PC-9 (cell line): ENCODE measurements around the gene INMT. TPM values are rescaled to one million over a fixed set of nuclear protein-coding genes. Genes with fewer than 3 reads are reported as not detected.
A peak's percentile ranks its signal among the peaks of the same experiment; 100 is the strongest.

Source experiments
- BruUV-seq: library from RNA; stranded (reverse); fragments of 400-500 nt; replicated peaks from 2 replicates; lab custom pipeline; 2021; lab: Mats Ljungman, UMichigan
- CTCF ChIA-PET: fragments of 300-600 bp; sonication (Branson Sonifier 250); formaldehyde crosslinking; loops from one replicate; lab custom pipeline; 2022; ENCODE audit warnings: antibody characterized with exemption; lab: Charles Lee
- POLR2A ChIA-PET: fragments of 300-600 bp; sonication (Branson Sonifier 250); formaldehyde crosslinking; loops from one replicate; lab custom pipeline; 2022; ENCODE audit warnings: antibody characterized with exemption; ENCODE audit not compliant: unreplicated experiment; lab: Charles Lee
- DNase-seq, 2 experiments: peaks; one replicate each; pipeline versions ENCODE4 v3.0.0 to v3.0.0-alpha.2; 2015 to 2022; ENCODE audit warnings: mixed read lengths in 1 of 2
- H2AFZ ChIP-seq: fragments of 200-600 bp; sonication (generic); 2 replicates; pipeline ENCODE4 v1.8.1; 2017; ENCODE audit warnings: antibody characterized with exemption
- H3F3A ChIP-seq: fragments of 200-600 bp; sonication (generic); 2 replicates; pipeline ENCODE4 v1.8.1; 2017; ENCODE audit warnings: antibody characterized with exemption, mild to moderate bottlenecking, low read depth; ENCODE audit not compliant: insufficient read depth
- H3K27ac ChIP-seq: fragments of 200-600 bp; sonication (generic); 2 replicates; pipeline ENCODE4 v1.6.1; 2016; ENCODE audit warnings: mixed run types
- H3K27me3 ChIP-seq: fragments of 200-600 bp; sonication (generic); 2 replicates; pipeline ENCODE4 v1.6.1; 2016; ENCODE audit warnings: low read depth, mixed run types; ENCODE audit not compliant: insufficient read depth
- H3K36me3 ChIP-seq: fragments of 200-600 bp; sonication (generic); 2 replicates; pipeline ENCODE4 v1.6.1; 2016; ENCODE audit warnings: low read depth, mixed run types
- H3K4me1 ChIP-seq: fragments of 200-600 bp; sonication (generic); replicated peaks from 2 replicates; pipeline ENCODE4 v1.6.1; 2016; ENCODE audit warnings: mixed run types; ENCODE audit not compliant: insufficient read depth
- H3K4me2 ChIP-seq: fragments of 200-600 bp; sonication (generic); 2 replicates; pipeline ENCODE4 v1.6.1; 2017; ENCODE audit warnings: mixed run types
- H3K4me3 ChIP-seq: fragments of 200-600 bp; sonication (generic); 2 replicates; pipeline ENCODE4 v1.6.1; 2016; ENCODE audit warnings: mixed run types
- H3K79me2 ChIP-seq: fragments of 200-600 bp; sonication (generic); 2 replicates; pipeline ENCODE4 v1.6.1; 2017; ENCODE audit warnings: low read depth, mixed run types
- H3K9me2 ChIP-seq: fragments of 200-600 bp; sonication (generic); 2 replicates; pipeline ENCODE4 v1.8.1; 2017; ENCODE audit warnings: mild to moderate bottlenecking; ENCODE audit not compliant: insufficient read depth
- H3K9me3 ChIP-seq: fragments of 200-600 bp; sonication (generic); 2 replicates; pipeline ENCODE4 v1.8.1; 2016; ENCODE audit warnings: low read depth; ENCODE audit not compliant: insufficient read depth
- H4K20me1 ChIP-seq: fragments of 200-600 bp; sonication (generic); 2 replicates; pipeline ENCODE4 v1.8.1; 2017; ENCODE audit not compliant: insufficient read depth
- CTCF ChIP-seq: fragments of 200-600 bp; sonication (generic); conservative IDR thresholded peaks from 2 replicates; pipeline ENCODE4 v1.6.1; 2017; ENCODE audit warnings: mixed run types, antibody characterized with exemption, mild to moderate bottlenecking, moderate library complexity
- EZH2 ChIP-seq: fragments of 200-600 bp; sonication (generic); IDR thresholded peaks from 2 replicates; pipeline ENCODE4 v1.8.0; 2017; ENCODE audit warnings: antibody characterized with exemption, low read depth
- intact Hi-C: fragments of 100-400 bp; cut with micrococcal nuclease; formaldehyde crosslinking; loops from one replicate; pipeline ENCODE4 v1.10.0; 2022; ENCODE audit not compliant: unreplicated experiment
- total RNA-seq: library from RNA; stranded (reverse); gene quantifications from 2 replicates; pipeline ENCODE4 v1.2.3, GENCODE V29; 2021

INMT gene
- total RNA-seq, 1 experiment from 2014 or later = not detected

- H3K79me2 ChIP-seq = peaks cover 10% of the 10 kb centered on the region
- H3K9me2 ChIP-seq = no peaks in the 10 kb centered on the region
- no peaks in the 10 kb centered on the region for H4K20me1 ChIP-seq
- no peak within 1 kb of the TSS for H3K27ac ChIP-seq
- no peaks in the 10 kb centered on the region for H3K36me3 ChIP-seq
- no TSS peak for BruUV-seq
- H3K27me3 ChIP-seq = no peaks in the 10 kb centered on the region
- H3K4me2 ChIP-seq = peak within 1 kb of the TSS; percentile 92
- DNase-seq = peak; percentile 65 to 88
- peaks cover 25% of the 10 kb centered on the region for H3K4me1 ChIP-seq
- H3K9me3 ChIP-seq = no peaks in the 10 kb centered on the region
- POLR2A ChIA-PET = no interaction called here
- H3F3A ChIP-seq = peaks cover 10% of the 10 kb centered on the region
- CTCF ChIA-PET = no interaction called here
- H2AFZ ChIP-seq = peak within 1 kb of the TSS; percentile 98
- intact Hi-C loops = no loop called here
- no peak; the same call in 1 of the 2 replicates for TF ChIP-seq CTCF
- no peak for TF ChIP-seq EZH2
- peak within 1 kb of the TSS; percentile 91 for H3K4me3 ChIP-seq
Observed at GRCh38 chr7:30771174-30771879, 19.4 kb downstream of the INMT start, which contains the start of gene MINDY4. Gene MINDY4 (plus strand): TSS chr7:30771417. CDS start chr7:30771494, 77 bp downstream.

DNA sequence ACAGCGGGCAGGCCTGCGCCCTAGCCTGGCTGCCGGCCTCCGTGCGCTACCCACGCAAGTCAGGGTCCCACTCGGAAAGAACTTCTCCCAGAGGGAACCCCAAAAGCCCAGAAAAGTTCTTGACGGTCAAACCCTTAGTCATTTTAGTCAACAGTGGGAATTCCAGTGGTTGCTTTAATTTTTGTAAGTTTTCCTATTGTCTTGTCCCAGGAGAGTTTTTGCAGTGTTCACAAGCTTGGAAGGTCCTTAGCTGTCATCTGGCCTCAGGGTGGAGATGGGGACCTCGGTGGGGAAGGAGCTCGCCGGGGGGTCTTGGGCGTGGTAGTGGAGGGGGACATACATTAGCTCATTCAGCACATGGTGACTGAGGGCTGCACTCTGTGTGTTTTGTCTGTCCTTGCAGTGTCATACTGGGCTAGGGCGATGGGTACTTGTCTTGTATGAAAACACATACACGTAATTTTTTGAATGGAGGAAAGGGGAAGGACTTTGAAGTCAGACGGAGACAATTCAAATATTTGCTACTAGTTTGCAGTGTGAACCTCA is 20.0 kb downstream of the INMT start:
- DNase-seq = peak in 1 of 2 experiments; percentile 15
- H3K9me3 ChIP-seq = no peaks in the 10 kb centered on the region
- peak overlapping the region; percentile 91 for H3K4me3 ChIP-seq
- H3K27ac ChIP-seq = no peak overlapping the region
- H3K4me2 ChIP-seq = peak overlapping the region; percentile 92
- CTCF ChIA-PET = no interaction called here
- H3K4me1 ChIP-seq = peaks cover 25% of the 10 kb centered on the region
- no peaks in the 10 kb centered on the region for H3K36me3 ChIP-seq
- no peaks in the 10 kb centered on the region for H4K20me1 ChIP-seq
- H3K9me2 ChIP-seq = no peaks in the 10 kb centered on the region
- BruUV-seq = TSS peak; percentile 18
- peak overlapping the region; percentile 98 for H2AFZ ChIP-seq
- H3F3A ChIP-seq = peaks cover 10% of the 10 kb centered on the region
- no peaks in the 10 kb centered on the region for H3K27me3 ChIP-seq
- TF ChIP-seq EZH2 = no peak
- TF ChIP-seq CTCF = no peak
- intact Hi-C loops = no loop called here
- peaks cover 10% of the 10 kb centered on the region for H3K79me2 ChIP-seq
- POLR2A ChIA-PET = no interaction called here

DNA sequence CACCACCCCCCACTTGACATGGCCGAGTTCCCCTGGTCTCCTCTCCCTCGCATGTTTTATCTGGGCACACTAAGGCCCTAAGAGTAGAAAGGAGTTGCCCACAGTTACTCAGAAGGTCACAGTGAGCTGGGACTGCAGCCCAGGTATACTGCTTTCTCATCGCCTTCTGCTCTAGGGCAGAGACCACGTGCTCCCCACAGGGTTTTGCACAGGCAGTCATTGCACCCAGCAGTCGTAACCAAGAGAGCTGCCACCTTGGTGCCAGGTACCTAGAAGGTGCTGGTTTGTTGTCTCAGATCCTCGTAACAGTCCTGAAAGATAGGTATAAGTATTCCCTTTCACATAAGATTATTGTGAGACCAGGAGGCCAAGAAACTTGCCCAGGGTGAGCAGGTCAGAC is 21.0 kb downstream of the INMT start:
- intact Hi-C loops = no loop called here
- Histone ChIP-seq H3K4me2 (peak overlapping the region; percentile 92), H3K27me3 (no peaks in the 10 kb centered on the region), H3K9me2 (no peaks in the 10 kb centered on the region), H2AFZ (no peak overlapping the region), H4K20me1 (no peaks in the 10 kb centered on the region), H3K4me1 (peaks cover 25% of the 10 kb centered on the region), H3K4me3 (no peak overlapping the region), H3K79me2 (peaks cover 10% of the 10 kb centered on the region), H3F3A (peaks cover 10% of the 10 kb centered on the region), H3K9me3 (no peaks in the 10 kb centered on the region), H3K27ac (no peak overlapping the region), H3K36me3 (no peaks in the 10 kb centered on the region)
- POLR2A ChIA-PET = no interaction called here
- TF ChIP-seq CTCF (no peak), EZH2 (no peak)
- DNase-seq = no peak
- no TSS peak for BruUV-seq
- CTCF ChIA-PET = interaction anchor here (0.6 kb wide), 1 partner anchor 165 kb away, joined by 3 read pairs; no protein-coding TSS in a partner anchor
